Activated T-helper 1 cell treated with anti-CD3 and anti-CD28 coated beads, Interleukin-12 subunit alpha, Interleukin-12 subunit beta, Interleukin-2, Interleukin-4 antibody, amounts not matched to agents 30 ng/mL and 10 ng/mL and 1 ng/mL, durations not matched to agents 14 hours and 24 hours and 36 hours (primary cell): Measurements from ENCODE around the gene CCNY. TPM values are rescaled to one million over a fixed set of nuclear protein-coding genes. Genes with fewer than 3 reads are reported as not detected.
A peak's percentile ranks its signal among the peaks of the same experiment; 100 is the strongest.
"Not testable (repeated sequence)": the region's sequence is repeated elsewhere in the genome, so short reads cannot be mapped to it uniquely, and the experiment has no call there.

Experiments
- DNase-seq: peaks from one replicate; pipeline ENCODE4 v3.0.0; 2021; ENCODE audit warnings: low spot score
- H3K27ac Mint-ChIP-seq: one replicate; pipeline ENCODE4 v1.8.0; 2021; ENCODE audit warnings: mild to moderate bottlenecking, mixed read lengths
- H3K27me3 Mint-ChIP-seq: one replicate; pipeline ENCODE4 v1.8.0; 2022; ENCODE audit warnings: mild to moderate bottlenecking, moderate library complexity, mixed read lengths; ENCODE audit not compliant: insufficient read depth
- H3K36me3 Mint-ChIP-seq: one replicate; pipeline ENCODE4 v1.8.0; 2021; ENCODE audit warnings: low read depth, mixed read lengths
- H3K4me1 Mint-ChIP-seq: one replicate; pipeline ENCODE4 v1.8.0; 2021; ENCODE audit warnings: low read depth, mixed read lengths
- H3K4me3 Mint-ChIP-seq: one replicate; pipeline ENCODE4 v1.8.0; 2021; ENCODE audit warnings: mild to moderate bottlenecking, moderate library complexity, mixed read lengths
- H3K9me3 Mint-ChIP-seq: one replicate; pipeline ENCODE4 v1.8.0; 2021; ENCODE audit warnings: mixed read lengths
- intact Hi-C: fragments of 100-400 bp; cut with micrococcal nuclease; formaldehyde crosslinking; loops from one replicate; pipeline ENCODE4 v1.15.1; 2024
- total RNA-seq: library from RNA; stranded (reverse); gene quantifications from 2 replicates; pipeline ENCODE4 v1.2.3, GENCODE V29; 2022

The CCNY gene
- total RNA-seq: 56.5 and 71.0 TPM in 2 replicates

GRCh38 chr10:35336084-35336831 is at the start of gene CCNY:
CCNY (plus strand) TSS chr10:35336509; CDS start chr10:35337054, 545 bp downstream.
- Mint-ChIP-seq H3K4me3 (peak within 1 kb of the TSS; percentile 93), H3K4me1 (peaks cover 78% of the 10 kb centered on the region), H3K9me3 (no peaks in the 10 kb centered on the region), H3K36me3 (peaks cover 19% of the 10 kb centered on the region), H3K27me3 (no peaks in the 10 kb centered on the region), H3K27ac (peak within 1 kb of the TSS; percentile 95)
- intact Hi-C loops: loop anchor here (5.0 to 10.0 kb wide), 2 partner anchors 309 to 1214 kb away; partner anchors contain the start of gene FZD8
- peak; percentile 69 for DNase-seq

- no peaks in the 10 kb centered on the region for H3K36me3 Mint-ChIP-seq
- intact Hi-C loops: no loop called here
- no peaks in the 10 kb centered on the region for H3K4me1 Mint-ChIP-seq
- peaks cover 4% of the 10 kb centered on the region for H3K27me3 Mint-ChIP-seq
- H3K4me3 Mint-ChIP-seq: no peak overlapping the region
- no peak overlapping the region for H3K27ac Mint-ChIP-seq
- no peaks in the 10 kb centered on the region for H3K9me3 Mint-ChIP-seq
- DNase-seq: no peak
Measured at GRCh38 chr10:35289198-35289597, 47.1 kb upstream of the CCNY start.

- H3K27me3 Mint-ChIP-seq: peaks cover 2% of the 10 kb centered on the region
- H3K27ac Mint-ChIP-seq: no peak overlapping the region
- intact Hi-C loops: no loop called here
- H3K36me3 Mint-ChIP-seq: no peaks in the 10 kb centered on the region
- H3K4me3 Mint-ChIP-seq: no peak overlapping the region
- H3K4me1 Mint-ChIP-seq: no peaks in the 10 kb centered on the region
- H3K9me3 Mint-ChIP-seq: no peaks in the 10 kb centered on the region
- no peak for DNase-seq
Measured at GRCh38 chr10:35294506-35294905, 41.8 kb upstream of the CCNY start.

GRCh38 chr10:35299016-35299415 is 37.3 kb upstream of the CCNY start:
- no peak for DNase-seq
- H3K27ac Mint-ChIP-seq: no peak overlapping the region

GRCh38 chr10:35300063-35300699 is 36.1 kb upstream of the CCNY start:
- H3K4me1 Mint-ChIP-seq: peaks cover 9% of the 10 kb centered on the region
- H3K9me3 Mint-ChIP-seq: no peaks in the 10 kb centered on the region
- H3K4me3 Mint-ChIP-seq: no peak overlapping the region
- H3K27me3 Mint-ChIP-seq: peaks cover 2% of the 10 kb centered on the region
- H3K27ac Mint-ChIP-seq: no peak overlapping the region
- intact Hi-C loops: loop anchor here (10.0 kb wide), 1 partner anchor 55 kb away; no protein-coding TSS in a partner anchor
- H3K36me3 Mint-ChIP-seq: no peaks in the 10 kb centered on the region
- DNase-seq: no peak

More at GRCh38 chr10:35299016-35299415, 37.3 kb upstream of the CCNY start:
- Mint-ChIP-seq H3K27me3 (peaks cover 4% of the 10 kb centered on the region), H3K4me1 (peaks cover 9% of the 10 kb centered on the region), H3K4me3 (no peak overlapping the region), H3K9me3 (no peaks in the 10 kb centered on the region), H3K36me3 (no peaks in the 10 kb centered on the region)
- intact Hi-C loops: no loop called here

- H3K9me3 Mint-ChIP-seq: no peaks in the 10 kb centered on the region
- intact Hi-C loops: loop anchor here (10.0 kb wide), 1 partner anchor 60 kb away; no protein-coding TSS in a partner anchor
- H3K36me3 Mint-ChIP-seq: peaks cover 1% of the 10 kb centered on the region
- H3K4me1 Mint-ChIP-seq: peaks cover 8% of the 10 kb centered on the region
- no peak overlapping the region for H3K27ac Mint-ChIP-seq
- no peak for DNase-seq
- H3K4me3 Mint-ChIP-seq: no peak overlapping the region
- H3K27me3 Mint-ChIP-seq: peaks cover 12% of the 10 kb centered on the region
Measured at GRCh38 chr10:35304649-35305048, 31.7 kb upstream of the CCNY start.

GRCh38 chr10:35306852-35307251 is 29.5 kb upstream of the CCNY start:
- intact Hi-C loops: loop anchor here (10.0 kb wide), 1 partner anchor 62 kb away; no protein-coding TSS in a partner anchor
- H3K36me3 Mint-ChIP-seq: peaks cover 1% of the 10 kb centered on the region
- no peaks in the 10 kb centered on the region for H3K9me3 Mint-ChIP-seq
- no peak for DNase-seq
- H3K27ac Mint-ChIP-seq: no peak overlapping the region
- H3K4me3 Mint-ChIP-seq: no peak overlapping the region
- peaks cover 14% of the 10 kb centered on the region for H3K27me3 Mint-ChIP-seq
- H3K4me1 Mint-ChIP-seq: no peaks in the 10 kb centered on the region

- DNase-seq: no peak
- Mint-ChIP-seq H3K27ac (no peak overlapping the region), H3K4me1 (no peaks in the 10 kb centered on the region), H3K9me3 (no peaks in the 10 kb centered on the region), H3K4me3 (no peak overlapping the region), H3K36me3 (peaks cover 1% of the 10 kb centered on the region), H3K27me3 (peaks cover 15% of the 10 kb centered on the region)
- intact Hi-C loops: loop anchor here (10.0 kb wide), 1 partner anchor 62 kb away; no protein-coding TSS in a partner anchor
Measured at GRCh38 chr10:35307297-35307696, 29.0 kb upstream of the CCNY start.

- no peak overlapping the region for H3K4me3 Mint-ChIP-seq
- no peak overlapping the region for H3K27ac Mint-ChIP-seq
Measured at GRCh38 chr10:35308809-35309208, 27.5 kb upstream of the CCNY start.

GRCh38 chr10:35314142-35314541 is 22.2 kb upstream of the CCNY start:
- H3K4me3 Mint-ChIP-seq, H3K4me1 Mint-ChIP-seq, intact Hi-C loops, DNase-seq, H3K27ac Mint-ChIP-seq, H3K27me3 Mint-ChIP-seq: not testable (repeated sequence)
- Mint-ChIP-seq H3K36me3 (peaks cover 21% of the 10 kb centered on the region), H3K9me3 (peaks cover 16% of the 10 kb centered on the region)

More at GRCh38 chr10:35308809-35309208, 27.5 kb upstream of the CCNY start:
- Mint-ChIP-seq H3K36me3 (peaks cover 1% of the 10 kb centered on the region), H3K4me1 (no peaks in the 10 kb centered on the region), H3K9me3 (peaks cover 1% of the 10 kb centered on the region), H3K27me3 (peaks cover 16% of the 10 kb centered on the region)
- no peak for DNase-seq
- intact Hi-C loops: loop anchor here (10.0 kb wide), 1 partner anchor 64 kb away; no protein-coding TSS in a partner anchor

GRCh38 chr10:35315235-35315634 is 21.1 kb upstream of the CCNY start:
- H3K27me3 Mint-ChIP-seq, H3K4me3 Mint-ChIP-seq, DNase-seq, intact Hi-C loops, H3K27ac Mint-ChIP-seq, H3K4me1 Mint-ChIP-seq: not testable (repeated sequence)
- peaks cover 16% of the 10 kb centered on the region for H3K9me3 Mint-ChIP-seq
- peaks cover 24% of the 10 kb centered on the region for H3K36me3 Mint-ChIP-seq

- Mint-ChIP-seq H3K36me3 (peaks cover 30% of the 10 kb centered on the region), H3K27me3 (peaks cover 1% of the 10 kb centered on the region), H3K4me1 (peaks cover 6% of the 10 kb centered on the region), H3K4me3 (no peak overlapping the region), H3K27ac (no peak overlapping the region), H3K9me3 (peaks cover 16% of the 10 kb centered on the region)
- intact Hi-C loops: no loop called here
- DNase-seq: no peak
Measured at GRCh38 chr10:35316218-35316967, 19.9 kb upstream of the CCNY start.
